Amniotic stem cell (primary cell): ENCODE data around the gene S1PR1.

Source experiments
- DNase-seq: peaks from one replicate; lab custom pipeline; 2025; lab: John Stamatoyannopoulos, UW

Gene S1PR1

DNA sequence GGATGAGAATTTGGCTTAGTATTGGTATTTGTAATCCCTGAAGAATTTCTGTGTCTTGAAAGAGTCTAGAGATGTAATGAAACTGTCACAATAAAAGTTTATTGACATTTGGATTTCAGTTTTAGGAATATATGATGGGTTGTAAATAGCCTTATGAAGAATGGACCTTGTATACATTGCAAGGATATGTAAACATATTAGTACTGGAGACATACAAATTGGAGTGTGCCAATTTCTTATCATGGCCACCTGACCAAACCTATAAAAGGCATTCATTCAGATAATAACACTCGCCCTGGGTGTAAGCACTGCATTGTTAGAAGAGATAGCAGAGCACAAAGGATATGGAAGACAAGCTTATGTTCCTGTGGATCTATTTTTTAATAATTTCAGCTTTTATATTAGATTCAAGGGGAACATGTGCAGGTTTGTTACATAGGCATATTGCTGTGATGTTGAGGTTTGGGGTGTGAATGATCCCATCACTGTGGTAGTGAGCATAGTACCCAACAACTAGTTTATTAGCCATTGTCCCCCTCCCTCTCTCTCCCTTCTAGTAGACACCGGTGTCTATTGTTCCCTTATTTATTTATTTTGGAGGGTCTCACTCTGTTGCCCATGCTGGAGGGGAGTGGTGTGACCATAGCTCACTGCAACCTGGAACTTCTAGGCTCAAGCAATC lies 8.6 kb downstream of the S1PR1 start:
- no peak for DNase-seq

- no peak for DNase-seq
These were observed 10.8 kb downstream of the S1PR1 start for GRCh38 chr1:101247404-101248287.

GRCh38 chr1:101250222-101250621 lies 13.4 kb downstream of the S1PR1 start:
- no peak for DNase-seq

DNA sequence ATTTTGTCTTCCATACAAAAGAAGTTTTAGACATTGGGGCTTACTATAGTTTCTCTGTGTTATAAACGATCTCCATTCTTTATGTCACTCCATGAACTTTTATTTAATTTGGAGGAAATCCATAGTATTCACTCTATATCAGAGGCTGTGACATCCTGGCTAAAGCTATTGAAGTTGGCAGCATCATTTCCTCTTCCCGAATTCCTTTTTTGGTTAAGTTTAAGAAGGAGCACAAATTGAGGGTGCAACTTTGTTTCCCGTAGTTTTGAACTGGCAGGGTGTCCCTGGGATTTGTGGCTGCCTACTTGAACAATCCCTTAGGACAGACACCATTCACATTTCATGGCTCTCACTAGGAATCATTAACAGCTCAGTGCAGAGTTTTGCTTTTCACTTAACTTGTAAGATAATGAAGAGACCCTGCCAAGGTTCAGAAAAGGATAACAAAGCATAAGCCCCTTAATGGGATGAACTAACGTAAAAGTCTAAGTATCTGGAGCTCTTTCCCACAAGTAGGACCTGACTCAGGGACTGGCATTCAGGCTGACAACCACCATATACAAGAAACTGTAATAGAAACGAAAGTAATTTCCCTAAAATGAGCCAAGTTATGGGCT lies 13.9 kb downstream of the S1PR1 start:
- no peak for DNase-seq

DNA sequence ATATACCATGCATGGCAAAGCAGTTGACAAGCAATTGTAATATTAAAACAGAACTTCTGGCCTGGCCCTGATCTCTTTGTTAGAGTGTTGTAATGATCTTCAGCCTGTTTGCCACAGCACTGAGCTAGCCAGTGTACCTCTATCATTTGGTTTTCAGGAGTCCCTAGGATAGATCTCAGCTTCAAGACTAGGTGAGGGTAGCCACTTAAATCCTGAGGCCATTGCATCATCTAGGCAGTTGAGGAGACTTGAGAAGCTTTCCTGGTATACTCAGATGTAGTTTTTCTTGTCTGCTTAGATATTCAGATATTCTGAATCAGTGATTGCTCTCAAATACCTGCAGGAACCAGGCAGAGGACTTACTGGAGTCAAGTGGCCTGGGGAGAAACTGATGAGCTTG lies 14.7 kb downstream of the S1PR1 start:
- DNase-seq: no peak

DNA sequence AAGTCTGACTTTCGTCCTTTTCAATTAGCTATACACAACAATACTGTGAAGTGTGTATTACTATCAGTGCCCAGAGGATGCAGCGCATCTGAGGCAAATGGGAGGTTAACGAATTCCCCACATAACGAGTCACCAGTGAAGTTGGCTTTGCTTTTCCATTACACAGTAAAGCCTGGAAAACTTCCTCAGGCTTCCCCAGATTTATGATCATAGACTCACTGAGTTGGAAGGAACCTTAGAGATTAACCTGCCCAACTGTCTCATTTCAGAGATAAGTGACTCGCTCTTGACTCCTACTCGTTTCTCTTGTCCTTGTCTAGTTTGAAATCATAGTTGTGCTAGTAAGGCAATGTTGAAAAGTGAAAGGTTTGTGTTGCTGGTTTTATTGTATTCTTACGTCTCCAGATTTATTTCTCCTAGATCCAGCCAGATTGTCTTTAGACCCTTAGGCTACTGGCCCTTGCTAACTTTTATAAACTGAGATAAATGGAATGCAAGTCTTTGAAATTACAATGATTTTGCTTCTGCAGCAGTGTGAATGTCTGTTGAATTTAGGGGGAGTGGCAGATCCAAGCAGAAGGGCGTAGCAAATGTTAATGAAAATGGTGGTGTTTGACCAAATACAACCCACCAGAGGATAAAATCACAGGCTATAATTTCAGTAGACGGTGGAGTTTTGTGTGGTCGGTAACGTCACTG lies 17.3 kb downstream of the S1PR1 start:
- DNase-seq: no peak

GRCh38 chr1:101257500-101258325 lies 20.9 kb downstream of the S1PR1 start:
- no peak for DNase-seq

DNA sequence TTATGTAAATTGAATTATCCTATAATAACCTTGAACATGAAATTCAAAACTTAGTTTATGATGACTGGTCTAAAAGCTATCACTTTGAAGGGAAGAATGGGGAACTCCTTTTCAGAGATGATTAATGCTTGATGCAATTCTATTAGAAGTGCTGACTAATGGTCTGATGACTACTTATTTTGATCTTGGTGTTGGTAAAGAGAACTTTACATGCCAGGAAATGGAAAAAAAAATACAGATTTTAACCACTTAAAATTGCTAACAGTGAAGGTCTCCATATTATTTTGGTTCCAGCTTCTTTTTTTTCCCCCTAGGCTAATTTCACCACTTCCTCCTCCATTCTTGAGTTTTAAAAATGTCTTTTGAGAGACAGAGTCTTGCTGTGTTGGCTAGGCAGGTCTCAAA lies 22.9 kb downstream of the S1PR1 start:
- peak; percentile 23 for DNase-seq

GRCh38 chr1:101260556-101261350 lies 23.9 kb downstream of the S1PR1 start:
- DNase-seq: no peak

- no peak for DNase-seq
These were observed 24.8 kb downstream of the S1PR1 start for GRCh38 chr1:101261623-101262022.

GRCh38 chr1:101262060-101262459 lies 25.2 kb downstream of the S1PR1 start:
- no peak for DNase-seq

- DNase-seq: no peak
These were observed 26.0 kb downstream of the S1PR1 start for GRCh38 chr1:101262630-101263348.

DNA sequence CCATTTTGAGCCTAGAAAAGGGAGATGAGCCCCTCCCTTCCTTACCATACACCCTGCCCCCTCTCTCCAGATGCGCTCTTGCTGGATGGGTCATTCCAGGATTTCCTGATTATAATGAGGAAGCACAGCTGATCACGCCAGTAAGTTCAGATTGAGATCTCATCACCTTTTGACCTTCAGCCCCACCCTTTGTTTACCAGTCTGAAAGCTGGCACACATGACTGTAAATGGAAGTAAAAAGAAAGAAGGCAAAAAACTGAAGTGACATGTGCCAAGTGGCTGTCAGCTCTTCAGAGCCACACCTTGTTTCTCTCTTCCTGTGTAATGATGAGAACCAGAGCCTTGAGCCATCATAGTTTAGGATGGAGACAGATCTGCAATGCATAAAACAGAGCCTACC lies 27.9 kb downstream of the S1PR1 start:
- DNase-seq: no peak

DNA sequence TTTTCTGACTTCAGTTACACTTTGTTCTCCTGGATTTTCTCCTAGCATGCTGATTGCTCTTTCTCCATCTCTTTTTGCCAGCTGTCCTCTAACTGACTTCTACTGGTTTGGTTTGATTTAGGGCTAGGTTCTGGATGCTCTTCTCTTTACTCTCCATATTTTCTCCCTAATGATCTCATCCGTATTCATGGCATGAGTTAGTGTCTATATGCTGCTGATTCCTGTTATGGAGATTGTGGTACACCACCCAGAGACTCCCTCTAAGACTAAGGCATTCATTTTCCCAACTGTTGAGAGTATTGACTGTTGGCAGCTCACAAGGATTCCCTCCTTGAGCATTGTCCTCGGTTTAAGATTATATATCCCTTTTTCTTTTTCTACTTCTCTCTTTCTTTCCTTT lies 28.9 kb downstream of the S1PR1 start:
- DNase-seq: no peak

GRCh38 chr1:101267082-101267481 lies 30.3 kb downstream of the S1PR1 start:
- DNase-seq: no peak

- no peak for DNase-seq
These were observed 32.1 kb downstream of the S1PR1 start for GRCh38 chr1:101268893-101269292.

DNA sequence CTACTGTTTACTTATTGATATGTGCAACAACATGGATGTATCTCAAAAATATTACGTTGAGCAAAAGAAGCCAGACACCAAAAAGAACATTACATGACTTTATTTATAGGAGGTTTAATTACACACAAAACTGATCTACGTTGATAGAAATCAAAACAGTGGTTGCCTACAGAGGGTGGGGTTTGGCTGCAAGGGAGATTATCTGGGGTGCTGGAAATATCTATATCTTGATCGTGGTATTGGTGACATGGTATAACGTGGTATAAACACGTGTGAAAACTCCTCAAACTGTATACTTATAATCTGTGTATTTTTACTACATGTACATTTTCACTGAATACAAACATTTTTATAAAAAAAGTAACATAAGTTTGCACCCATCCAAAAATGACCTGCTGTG lies 38.9 kb downstream of the S1PR1 start:
- no peak for DNase-seq

GRCh38 chr1:101276818-101277217 lies 40.0 kb downstream of the S1PR1 start:
- no peak for DNase-seq

DNA sequence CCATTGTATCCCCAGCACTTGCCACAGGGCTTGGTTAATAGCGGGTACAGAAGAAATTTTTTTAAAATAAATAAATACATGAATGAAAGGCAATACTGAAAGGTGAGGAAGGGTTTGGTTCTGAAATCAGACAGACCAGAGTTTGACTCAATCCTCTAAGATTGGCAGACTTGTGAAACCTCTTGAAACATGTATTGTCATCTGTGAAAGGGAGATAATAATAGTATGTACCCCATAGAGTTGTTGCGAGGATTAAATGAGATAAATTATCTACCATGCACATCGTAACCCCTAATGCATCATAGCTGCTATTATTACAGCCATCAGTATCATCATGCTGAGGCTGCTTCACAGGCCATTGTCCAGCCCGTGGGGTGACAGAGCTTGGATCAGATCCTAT lies 41.4 kb downstream of the S1PR1 start:
- DNase-seq: no peak

GRCh38 chr1:101278845-101279244 lies 42.0 kb downstream of the S1PR1 start:
- DNase-seq: no peak
